K562 (cell line): ENCODE results near the gene NUP62. TPM values are rescaled to one million over a fixed set of nuclear protein-coding genes. Genes with fewer than 3 reads are reported as not detected.

Experiments used
- BCL6 ChIP-seq: fragments of 250-450 bp; sonication (Bioruptor Pico); IDR thresholded peaks from 2 replicates; pipeline ENCODE4 v1.4.0; 2020
- CBX1 ChIP-seq: sonication (generic); IDR thresholded peaks from 2 replicates; pipeline ENCODE4 v1.6.1; 2016; ENCODE audit warnings: antibody characterized with exemption, low read depth, mild to moderate bottlenecking
- CC2D1A ChIP-seq: fragments of 450-650 bp; IDR thresholded peaks from 2 replicates; pipeline ENCODE4 v1.6.1; 2017; ENCODE audit warnings: mild to moderate bottlenecking
- ETV6 ChIP-seq, 3 experiments: fragments of 150-350 bp in 1 of 3; sonication (generic) in 1 of 3; formaldehyde crosslinking in 1 of 3; IDR thresholded peaks; 2 replicates each; pipeline versions ENCODE4 v1.6.1 to v1.8.0; 2014 to 2022; ENCODE audit warnings: borderline replicate concordance in 2 of 3, low read depth in 2 of 3, antibody characterized with exemption in 1 of 3, low read length in 1 of 3, mild to moderate bottlenecking in 1 of 3, missing genetic modification reagents in 1 of 3
- FIP1L1 ChIP-seq: fragments of 200-400 bp; formaldehyde crosslinking; IDR thresholded peaks from 2 replicates; pipeline ENCODE4 v1.6.1; 2018; ENCODE audit warnings: mild to moderate bottlenecking, low read depth, low read length; ENCODE audit not compliant: poor library complexity, severe bottlenecking
- HNRNPK ChIP-seq: fragments of 200-400 bp; formaldehyde crosslinking; IDR thresholded peaks from one replicate; pipeline ENCODE4 v1.6.1; 2018; ENCODE audit warnings: mild to moderate bottlenecking, low read depth, low read length; ENCODE audit not compliant: poor library complexity, severe bottlenecking
- KAT7 ChIP-seq: sonication (generic); formaldehyde crosslinking; IDR thresholded peaks from 2 replicates; pipeline ENCODE4 v1.8.0; 2022; ENCODE audit warnings: missing genetic modification reagents, mild to moderate bottlenecking, borderline replicate concordance
- L3MBTL2 ChIP-seq: fragments of 450-650 bp; IDR thresholded peaks from 2 replicates; pipeline ENCODE4 v1.6.1; 2016; ENCODE audit warnings: mild to moderate bottlenecking, moderate library complexity
- MAZ ChIP-seq, 2 experiments: fragments of 450-650 bp in 1 of 2; sonication (generic) in 1 of 2; formaldehyde crosslinking; IDR thresholded peaks in 1 of 2; conservative IDR thresholded peaks in 1 of 2; 2 replicates each; pipeline versions ENCODE4 v1.4.0 to v1.5.0; 2020; ENCODE audit warnings: mild to moderate bottlenecking in 1 of 2, missing genetic modification reagents in 1 of 2
- NR1H2 ChIP-seq: sonication (generic); formaldehyde crosslinking; IDR thresholded peaks from 2 replicates; pipeline ENCODE4 v1.4.0; 2020; ENCODE audit warnings: mild to moderate bottlenecking, missing genetic modification reagents
- POLR3G ChIP-seq: IDR thresholded peaks from 2 replicates; pipeline ENCODE4 v1.6.1; 2011; ENCODE audit not compliant: insufficient read length, insufficient replicate concordance; ENCODE audit errors: extremely low read depth
- RNF219 ChIP-seq: fragments of 250-450 bp; sonication (Bioruptor Pico); IDR thresholded peaks from 2 replicates; pipeline ENCODE4 v1.5.0; 2022; ENCODE audit warnings: mild to moderate bottlenecking
- SOX6 ChIP-seq: fragments of 450-650 bp; IDR thresholded peaks from 2 replicates; pipeline ENCODE4 v1.6.1; 2014; ENCODE audit warnings: mild to moderate bottlenecking
- TAF1 ChIP-seq: IDR thresholded peaks from 2 replicates; pipeline ENCODE4 v1.6.1; 2011; ENCODE audit warnings: mild to moderate bottlenecking, low read length, moderate library complexity; ENCODE audit not compliant: insufficient read depth, control insufficient read depth, severe bottlenecking; ENCODE audit errors: extremely low read depth
- ZBTB26 ChIP-seq: fragments of 450-650 bp; formaldehyde crosslinking; IDR thresholded peaks from 2 replicates; pipeline ENCODE4 v1.4.0; 2022; ENCODE audit warnings: missing genetic modification characterization
- ZNF121 ChIP-seq: sonication (generic); formaldehyde crosslinking; conservative IDR thresholded peaks from 2 replicates; pipeline ENCODE4 v1.8.0; 2022; ENCODE audit warnings: missing genetic modification reagents
- ZNF384 ChIP-seq: IDR thresholded peaks from 2 replicates; pipeline ENCODE4 v1.6.1; 2012; ENCODE audit warnings: low read depth, low read length, improper control_type of control experiment
- ZNF696 ChIP-seq: fragments of 250-450 bp; sonication (Bioruptor Pico); conservative IDR thresholded peaks from 2 replicates; pipeline ENCODE4 v1.4.0; 2020; ENCODE audit warnings: mild to moderate bottlenecking, moderate library complexity
- polyA plus RNA-seq, 8 experiments: library from polyadenylated mRNA; depleted of rRNA in 4 of 8; stranded (reverse) in 5 of 8; unstranded in 3 of 8; fragments of >200 nt; fragmentation: Nextera tagmentation in 2 of 8; fragmentation: Illumina TruSeq in 1 of 8; extraction: Ambion mirVana in 2 of 8; extraction: Trizol in 1 of 8; gene quantifications; 2 replicates each; pipeline versions ENCODE4 v1.2.1 to v1.2.3, GENCODE V29; 2011 to 2014; ENCODE audit warnings: inconsistent platforms in 1 of 8, missing spikeins in 1 of 8
- total RNA-seq, 7 experiments: library from RNA; depleted of rRNA in 6 of 7; stranded (reverse); fragments of >200 nt in 6 of 7; fragmentation: Illumina TruSeq in 2 of 7; extraction: Trizol in 2 of 7; gene quantifications; 2 replicates each; pipeline versions ENCODE4 v1.2.1 to v1.2.3, GENCODE V29; 2011 to 2021; ENCODE audit warnings: low replicate concordance in 1 of 7
- TF ChIP-seq, protein P1 (sequence below): sonication (generic); formaldehyde crosslinking; IDR thresholded peaks from 2 replicates; pipeline ENCODE4 v1.8.0; 2023; ENCODE audit warnings: mild to moderate bottlenecking, missing genetic modification reagents
- TF ChIP-seq, protein P2 (sequence below): IDR thresholded peaks from 2 replicates; pipeline ENCODE4 v1.6.1; 2012; ENCODE audit warnings: low read depth, low read length, improper control_type of control experiment, borderline replicate concordance

The NUP62 gene
- total and polyA plus RNA-seq, 9 of the 15 experiments (the other 6 are each of a cell fraction or from before 2014, with no cell fraction given), result 16.9 to 109 (median 66.0) TPM

GRCh38 chr19:49866933-49867782, 62.1 kb downstream of the NUP62 start, which contains the start of gene PNKP (continued):
- TF ChIP-seq, protein P1, sequence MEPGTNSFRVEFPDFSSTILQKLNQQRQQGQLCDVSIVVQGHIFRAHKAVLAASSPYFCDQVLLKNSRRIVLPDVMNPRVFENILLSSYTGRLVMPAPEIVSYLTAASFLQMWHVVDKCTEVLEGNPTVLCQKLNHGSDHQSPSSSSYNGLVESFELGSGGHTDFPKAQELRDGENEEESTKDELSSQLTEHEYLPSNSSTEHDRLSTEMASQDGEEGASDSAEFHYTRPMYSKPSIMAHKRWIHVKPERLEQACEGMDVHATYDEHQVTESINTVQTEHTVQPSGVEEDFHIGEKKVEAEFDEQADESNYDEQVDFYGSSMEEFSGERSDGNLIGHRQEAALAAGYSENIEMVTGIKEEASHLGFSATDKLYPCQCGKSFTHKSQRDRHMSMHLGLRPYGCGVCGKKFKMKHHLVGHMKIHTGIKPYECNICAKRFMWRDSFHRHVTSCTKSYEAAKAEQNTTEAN (CRISPR knock-in tag), result no peak
- TF ChIP-seq, protein P2, sequence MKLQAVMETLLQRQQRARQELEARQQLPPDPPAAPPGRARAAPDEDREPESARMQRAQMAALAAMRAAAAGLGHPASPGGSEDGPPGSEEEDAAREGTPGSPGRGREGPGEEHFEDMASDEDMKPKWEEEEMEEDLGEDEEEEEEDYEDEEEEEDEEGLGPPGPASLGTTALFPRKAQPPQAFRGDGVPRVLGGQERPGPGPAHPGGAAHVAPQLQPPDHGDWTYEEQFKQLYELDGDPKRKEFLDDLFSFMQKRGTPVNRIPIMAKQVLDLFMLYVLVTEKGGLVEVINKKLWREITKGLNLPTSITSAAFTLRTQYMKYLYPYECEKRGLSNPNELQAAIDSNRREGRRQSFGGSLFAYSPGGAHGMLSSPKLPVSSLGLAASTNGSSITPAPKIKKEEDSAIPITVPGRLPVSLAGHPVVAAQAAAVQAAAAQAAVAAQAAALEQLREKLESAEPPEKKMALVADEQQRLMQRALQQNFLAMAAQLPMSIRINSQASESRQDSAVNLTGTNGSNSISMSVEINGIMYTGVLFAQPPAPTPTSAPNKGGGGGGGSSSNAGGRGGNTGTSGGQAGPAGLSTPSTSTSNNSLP, result no peak
- peak; percentile 88 to 89; a peak in 3 of 4 replicates for TF ChIP-seq MAZ (CRISPR knock-in tag; conservative IDR thresholded peaks at IDR 0.05 in 1 of 2, IDR thresholded peaks at IDR 0.05 in 1 of 2)
- no peak for TF ChIP-seq POLR3G
- TF ChIP-seq RNF219 (CRISPR knock-in tag), result no peak
- TF ChIP-seq CC2D1A, result no peak
- TF ChIP-seq CBX1, result peak; percentile 81; the same call in 1 of the 2 replicates
- peak; percentile 70; the same call in 1 of the 2 replicates for TF ChIP-seq L3MBTL2
- TF ChIP-seq ZNF696 (CRISPR knock-in tag), result no peak
- no peak for TF ChIP-seq NR1H2 (CRISPR knock-in tag)
- TF ChIP-seq HNRNPK, result no peak
- no peak for TF ChIP-seq ZNF121 (CRISPR knock-in tag)
- no peak; the same call in 1 of the 2 replicates for TF ChIP-seq ZBTB26 (CRISPR knock-in tag)
- TF ChIP-seq ZNF384, result no peak
- no peak for TF ChIP-seq FIP1L1
- peak; percentile 23 for TF ChIP-seq TAF1
- TF ChIP-seq SOX6, result 0 out of 2 replicates have a peak, but pooled peaks have one; percentile 41
- no peak for TF ChIP-seq BCL6
- no peak for TF ChIP-seq KAT7
- TF ChIP-seq ETV6 (IDR thresholded peaks at IDR 0.05; ENCODE audit: borderline replicate concordance in 1 of 2, low read depth in 2 of 2, low read length in 1 of 2), result peak in 1 of 2 experiments; percentile 22; a peak in 1 of 4 replicates
- no peak for TF ChIP-seq ETV6 (CRISPR knock-in tag; IDR thresholded peaks at IDR 0.05; ENCODE audit: borderline replicate concordance)
